ENCODE data around the gene TRPV6.

GRCh38 chr7:142868188-142868985 lies 17.2 kb downstream of the TRPV6 start:
- TF ChIP-seq POLR2AphosphoS5 (IDR thresholded peaks at IDR 0.05; ENCODE audit: low read depth, low read length) (no peak), SIN3A (IDR thresholded peaks at IDR 0.05; ENCODE audit: low read depth) (no peak), MAX (IDR thresholded peaks at IDR 0.05) (no peak), CTCF (IDR thresholded peaks at IDR 0.05 in 2 of 3, conservative IDR thresholded peaks at IDR 0.05 in 1 of 3; ENCODE audit: borderline replicate concordance in 1 of 3, insufficient read depth in 1 of 3, low read depth in 2 of 3, low read length in 2 of 3) (no peak), TCF7L2 (IDR thresholded peaks at IDR 0.05; ENCODE audit: borderline replicate concordance, extremely low read depth, insufficient read depth, insufficient read length) (no peak), FOSL1 (IDR thresholded peaks at IDR 0.05; ENCODE audit: low read depth) (no peak), REST (IDR thresholded peaks at IDR 0.05; ENCODE audit: low read depth) (no peak), EZH2 (IDR thresholded peaks at IDR 0.05) (no peak), JUND (IDR thresholded peaks at IDR 0.05) (no peak), EZH2phosphoT487 (IDR thresholded peaks at IDR 0.05; ENCODE audit: borderline replicate concordance) (no peak), POLR2A (IDR thresholded peaks at IDR 0.05; ENCODE audit: borderline replicate concordance, extremely low read depth, insufficient read depth, insufficient read length) (no peak), CEBPB (IDR thresholded peaks at IDR 0.05; ENCODE audit: low read depth) (no peak), ZFX (IDR thresholded peaks at IDR 0.05) (no peak), RAD21 (IDR thresholded peaks at IDR 0.05; ENCODE audit: low read depth) (no peak)
